Colon (tissue), 2 donors: ENCODE data around the gene CDC20.
"Not testable (repeated sequence)": the region's sequence is repeated elsewhere in the genome, so short reads cannot be mapped to it uniquely, and the experiment has no call there.

ENCODE experiments used
- FAIRE-seq: peaks from 2 replicates; lab custom pipeline; 2012; peaks lifted over from hg19 to GRCh38; lab: Jason Lieb, UNC
- donor health status: control.
- donor health status: control.

Gene CDC20

GRCh38 chr1:43358121-43358745 is 548 bp upstream of the CDC20 start:
- no peak for FAIRE-seq

- no peak for FAIRE-seq
Observed at GRCh38 chr1:43359696-43360095, 915 bp downstream of the CDC20 start.

- FAIRE-seq: no peak
Observed at GRCh38 chr1:43360616-43361015, 1.8 kb downstream of the CDC20 start.

GRCh38 chr1:43363283-43363934 is 4.6 kb downstream of the CDC20 start:
- FAIRE-seq: no peak

GRCh38 chr1:43363935-43364525 is 5.2 kb downstream of the CDC20 start:
- FAIRE-seq: no peak

GRCh38 chr1:43365678-43366077 is 6.9 kb downstream of the CDC20 start:
- no peak for FAIRE-seq

- no peak for FAIRE-seq
Observed at GRCh38 chr1:43366179-43366578, 7.4 kb downstream of the CDC20 start.

- no peak for FAIRE-seq
Observed at GRCh38 chr1:43366601-43367025, 7.8 kb downstream of the CDC20 start.

GRCh38 chr1:43367026-43367903 is 8.5 kb downstream of the CDC20 start:
- no peak for FAIRE-seq

GRCh38 chr1:43367904-43368645 is 9.3 kb downstream of the CDC20 start, which contains the start of gene ELOVL1:
ELOVL1 (minus strand) TSS chr1:43368011; CDS start chr1:43365609, 2,402 bp downstream.
- FAIRE-seq: no peak

- no peak for FAIRE-seq
Observed at GRCh38 chr1:43368646-43369020, 9.9 kb downstream of the CDC20 start.

GRCh38 chr1:43369779-43370178 is 11.0 kb downstream of the CDC20 start:
- FAIRE-seq: not testable (repeated sequence)

- no peak for FAIRE-seq
Observed at GRCh38 chr1:43370564-43370963, 11.8 kb downstream of the CDC20 start.

- FAIRE-seq: no peak
Observed at GRCh38 chr1:43372172-43372571, 13.4 kb downstream of the CDC20 start.

- FAIRE-seq: no peak
Observed at GRCh38 chr1:43373066-43373940, 14.5 kb downstream of the CDC20 start.

- no peak for FAIRE-seq
Observed at GRCh38 chr1:43376723-43377235, 18.0 kb downstream of the CDC20 start.

GRCh38 chr1:43377831-43378230 is 19.1 kb downstream of the CDC20 start:
- no peak for FAIRE-seq

- FAIRE-seq: no peak
Observed at GRCh38 chr1:43379476-43379875, 20.7 kb downstream of the CDC20 start.

- FAIRE-seq: no peak
Observed at GRCh38 chr1:43381612-43382011, 22.8 kb downstream of the CDC20 start.

- FAIRE-seq: no peak
Observed at GRCh38 chr1:43382027-43382779, 23.4 kb downstream of the CDC20 start.
